Fibroblast of the aortic adventitia (primary cell): ENCODE results near the gene HEXA. TPM values are rescaled to one million over a fixed set of nuclear protein-coding genes. Genes with fewer than 3 reads are reported as not detected.
A peak's percentile ranks its signal among the peaks of the same experiment; 100 is the strongest.

Experiments used
- DNase-seq: peaks from one replicate; pipeline ENCODE4 v3.0.0-alpha.2; 2010; ENCODE audit warnings: low read depth
- H3K4me3 ChIP-seq: 2 replicates; pipeline ENCODE4 v1.5.1; 2011; ENCODE audit warnings: low read depth, mild to moderate bottlenecking, control low read depth, low read length, moderate library complexity
- total RNA-seq: library from RNA; depleted of rRNA; stranded (reverse); fragments of >200 nt; gene quantifications from 2 replicates; pipeline ENCODE4 v1.2.3, GENCODE V29; 2012; ENCODE audit warnings: low replicate concordance
- TF ChIP-seq, protein P1 (sequence below): IDR thresholded peaks from 2 replicates; pipeline ENCODE4 v1.5.1; 2011; ENCODE audit warnings: mild to moderate bottlenecking, low read length, control low read depth, inconsistent platforms; ENCODE audit not compliant: insufficient read depth

The HEXA gene
- total RNA-seq, 1 donor, result 89.0 TPM

DNA sequence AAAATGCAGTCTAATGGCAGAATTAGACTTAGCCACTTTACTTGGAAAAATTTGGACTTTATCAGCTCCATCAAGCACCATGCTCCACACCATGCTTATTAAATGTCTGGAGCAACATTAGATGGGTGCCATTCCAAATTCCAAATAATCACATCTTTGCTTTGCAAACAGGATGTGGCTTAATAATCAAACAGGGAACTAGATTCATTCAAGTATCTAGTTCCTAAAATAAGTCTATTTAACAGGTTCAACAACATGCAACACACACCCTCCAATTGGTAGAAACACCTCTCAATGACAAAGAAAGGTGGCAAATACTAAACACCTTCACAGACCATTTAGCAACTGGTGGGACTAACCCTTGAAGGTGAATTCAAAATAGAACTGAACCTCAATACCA is 3.5 kb downstream of the HEXA start:
- H3K4me3 ChIP-seq, result no peak overlapping the region
- no peak for DNase-seq
- TF ChIP-seq, protein P1, sequence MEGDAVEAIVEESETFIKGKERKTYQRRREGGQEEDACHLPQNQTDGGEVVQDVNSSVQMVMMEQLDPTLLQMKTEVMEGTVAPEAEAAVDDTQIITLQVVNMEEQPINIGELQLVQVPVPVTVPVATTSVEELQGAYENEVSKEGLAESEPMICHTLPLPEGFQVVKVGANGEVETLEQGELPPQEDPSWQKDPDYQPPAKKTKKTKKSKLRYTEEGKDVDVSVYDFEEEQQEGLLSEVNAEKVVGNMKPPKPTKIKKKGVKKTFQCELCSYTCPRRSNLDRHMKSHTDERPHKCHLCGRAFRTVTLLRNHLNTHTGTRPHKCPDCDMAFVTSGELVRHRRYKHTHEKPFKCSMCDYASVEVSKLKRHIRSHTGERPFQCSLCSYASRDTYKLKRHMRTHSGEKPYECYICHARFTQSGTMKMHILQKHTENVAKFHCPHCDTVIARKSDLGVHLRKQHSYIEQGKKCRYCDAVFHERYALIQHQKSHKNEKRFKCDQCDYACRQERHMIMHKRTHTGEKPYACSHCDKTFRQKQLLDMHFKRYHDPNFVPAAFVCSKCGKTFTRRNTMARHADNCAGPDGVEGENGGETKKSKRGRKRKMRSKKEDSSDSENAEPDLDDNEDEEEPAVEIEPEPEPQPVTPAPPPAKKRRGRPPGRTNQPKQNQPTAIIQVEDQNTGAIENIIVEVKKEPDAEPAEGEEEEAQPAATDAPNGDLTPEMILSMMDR, result no peak

DNA sequence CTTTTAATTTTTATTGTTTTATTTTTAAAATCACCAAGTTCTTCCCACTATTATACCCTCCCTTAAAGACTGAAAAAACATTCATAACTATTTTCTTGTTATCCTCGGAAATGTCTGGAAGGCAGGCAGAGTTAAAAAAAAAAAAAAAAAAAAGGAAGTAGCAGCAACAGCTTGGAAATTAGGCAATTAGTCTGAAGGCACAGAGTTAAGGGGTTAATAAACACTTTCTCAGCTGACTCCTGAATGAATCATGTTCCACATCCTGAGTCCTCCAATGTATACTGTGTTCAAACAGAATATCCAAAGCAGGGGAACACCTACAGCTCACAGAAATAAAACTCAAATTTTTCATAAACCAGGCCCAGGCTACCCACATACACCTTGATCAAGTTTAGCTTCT is 5.8 kb downstream of the HEXA start:
- DNase-seq, result no peak
- TF ChIP-seq, protein P1, result no peak
- no peak overlapping the region for H3K4me3 ChIP-seq

- DNase-seq, result no peak
- TF ChIP-seq, protein P1, result no peak
Observed at GRCh38 chr15:72368899-72369298, 6.9 kb downstream of the HEXA start.

DNA sequence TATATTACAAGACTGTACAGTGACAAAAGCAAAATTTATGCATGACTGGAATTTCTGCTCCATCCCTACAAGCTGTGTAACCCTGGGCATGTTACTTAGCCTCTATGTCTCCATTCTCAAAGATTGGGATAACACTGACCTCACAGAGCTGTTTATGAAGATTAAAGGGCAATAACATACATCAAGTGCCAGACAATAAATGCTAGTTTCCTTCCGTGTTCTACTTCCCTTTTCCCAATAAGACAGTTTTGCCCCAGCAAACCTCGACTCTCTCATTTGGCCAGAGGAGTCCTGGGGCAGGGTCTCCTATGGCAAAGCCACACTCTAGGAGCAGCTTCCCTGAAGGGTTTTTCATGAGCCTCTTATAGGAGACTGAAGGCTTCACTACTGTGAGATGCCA is 7.5 kb downstream of the HEXA start:
- DNase-seq, result no peak
- TF ChIP-seq, protein P1, result no peak
- H3K4me3 ChIP-seq, result no peak overlapping the region

More at GRCh38 chr15:72368899-72369298, 6.9 kb downstream of the HEXA start:
- H3K4me3 ChIP-seq, result no peak overlapping the region

DNA sequence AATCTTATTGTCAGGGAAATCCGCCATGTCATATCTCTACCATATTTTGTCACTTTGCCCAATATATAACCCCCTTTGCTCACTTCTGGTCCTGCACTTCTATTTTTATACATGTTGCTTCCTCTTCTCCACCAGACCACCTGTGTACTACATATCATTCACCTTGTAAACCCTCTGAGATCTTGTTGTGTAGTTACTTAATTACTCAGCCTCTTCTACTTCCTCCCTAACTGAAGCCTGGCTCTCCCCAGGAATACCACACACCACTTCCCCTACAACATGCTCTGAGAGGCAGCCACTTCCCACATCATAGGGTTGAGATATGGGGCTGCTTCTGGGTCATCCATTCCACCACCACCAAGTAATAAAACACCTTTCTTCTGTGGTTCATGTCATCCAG is 10.0 kb downstream of the HEXA start:
- H3K4me3 ChIP-seq, result no peak overlapping the region
- no peak for DNase-seq
- TF ChIP-seq, protein P1, result no peak

DNA sequence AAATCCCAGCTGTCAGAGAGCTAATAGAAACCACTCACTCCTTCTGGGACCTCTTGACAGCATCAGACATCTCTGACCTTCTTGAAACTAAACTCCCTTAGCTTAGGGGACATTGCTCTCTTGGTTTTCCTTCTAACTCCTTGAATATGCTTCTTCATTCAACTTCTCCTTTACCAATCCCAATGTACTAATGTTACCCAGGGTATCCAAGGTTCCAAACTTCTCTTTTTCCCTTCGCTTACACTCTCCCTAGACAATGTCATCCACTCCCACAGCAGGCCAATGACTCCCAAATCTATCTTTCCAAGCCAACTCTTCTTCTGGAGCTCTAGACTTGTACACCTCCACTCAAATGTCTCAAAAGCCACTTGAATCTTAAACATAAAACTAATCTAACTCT is 14.6 kb downstream of the HEXA start:
- TF ChIP-seq, protein P1, result no peak
- H3K4me3 ChIP-seq, result no peak overlapping the region
- DNase-seq, result no peak

DNA sequence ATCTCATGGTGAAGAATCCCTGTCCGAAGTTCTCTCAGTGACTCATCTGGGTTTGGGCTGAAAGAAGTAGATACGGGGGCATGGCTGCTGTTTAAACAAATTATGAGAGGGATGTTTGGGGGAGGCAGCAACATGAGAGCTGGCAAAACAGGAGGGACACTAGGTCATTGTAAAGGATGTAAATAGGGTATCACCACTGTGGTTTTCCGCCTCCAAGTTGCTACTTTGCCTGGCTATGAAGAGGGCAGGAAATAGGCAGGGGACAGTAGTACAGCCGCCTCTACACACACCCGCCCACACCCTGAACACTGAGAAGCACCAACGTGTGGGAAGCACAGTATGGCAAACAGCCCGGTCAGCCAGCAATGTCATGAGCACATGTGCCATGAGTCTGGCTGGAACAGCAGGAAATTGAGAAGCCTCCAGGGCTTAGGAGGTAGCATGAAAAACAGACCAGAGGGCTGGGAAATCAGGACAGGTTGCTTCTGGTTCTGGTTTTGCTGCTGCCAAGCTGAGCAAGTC is 17.1 kb downstream of the HEXA start:
- DNase-seq, result peak; percentile 71
- no peak overlapping the region for H3K4me3 ChIP-seq
- TF ChIP-seq, protein P1, result no peak
